HEK293 (cell line): ENCODE measurements around the gene INPP5D.

Source experiments
- CTCF ChIA-PET: fragments of 350-600 bp; formaldehyde crosslinking; extraction: SDS; loops from one replicate; lab custom pipeline; 2021; ENCODE audit warnings: antibody characterized with exemption; lab: Yijun Ruan, JAX
- POLR2A ChIA-PET: fragments of 300-600 bp; formaldehyde crosslinking; extraction: SDS; loops from one replicate; lab custom pipeline; 2020; ENCODE audit warnings: antibody characterized with exemption, inconsistent platforms; lab: Yijun Ruan, JAX
- H3K27ac ChIP-seq: fragments of 200-500 bp; sonication (Bioruptor generic); 2 replicates; pipeline ENCODE4 v1.5.1; 2014; ENCODE audit warnings: low read depth, low read length, control low read depth, inconsistent platforms; ENCODE audit errors: extremely low read depth
- H3K36me3 ChIP-seq, 2 experiments: fragments of 200-500 bp in 1 of 2; sonication (Bioruptor generic) in 1 of 2; 1 replicate in 1 of 2; 2 replicates in 1 of 2; pipeline ENCODE4 v1.5.1; 2014 to 2017; ENCODE audit warnings: inconsistent platforms in 2 of 2, low read length in 2 of 2; ENCODE audit not compliant: control insufficient read depth in 2 of 2, insufficient read depth in 1 of 2
- H3K4me1 ChIP-seq: fragments of 200-500 bp; sonication (Bioruptor generic); 2 replicates; pipeline ENCODE4 v1.5.1; 2014; ENCODE audit warnings: mild to moderate bottlenecking, low read length, inconsistent platforms; ENCODE audit not compliant: control insufficient read depth, insufficient read depth
- H3K4me3 ChIP-seq: 2 replicates; pipeline ENCODE4 v1.5.1; 2011; ENCODE audit warnings: low read depth, mild to moderate bottlenecking, control low read depth, low read length, moderate library complexity
- H3K9me3 ChIP-seq: fragments of 200-500 bp; sonication (Bioruptor generic); 2 replicates; pipeline ENCODE4 v1.5.1; 2014; ENCODE audit warnings: low read depth, low read length, inconsistent platforms; ENCODE audit not compliant: control insufficient read depth, insufficient read depth
- HOXC10 ChIP-seq: sonication (generic); formaldehyde crosslinking; IDR thresholded peaks from 2 replicates; pipeline ENCODE4 v1.8.1; 2023; ENCODE audit warnings: mild to moderate bottlenecking, missing genetic modification reagents
- RBAK ChIP-seq: fragments of 450-650 bp; formaldehyde crosslinking; IDR thresholded peaks from 2 replicates; pipeline ENCODE4 v1.5.1; 2016; ENCODE audit warnings: missing biosample characterization, missing genetic modification characterization
- REPIN1 ChIP-seq: fragments of 450-650 bp; formaldehyde crosslinking; IDR thresholded peaks from 2 replicates; pipeline ENCODE4 v1.5.1; 2017; ENCODE audit warnings: missing biosample characterization, missing genetic modification characterization, low read depth
- SETDB1 ChIP-seq: IDR thresholded peaks from one replicate; pipeline ENCODE4 v1.6.1; 2017; ENCODE audit warnings: mild to moderate bottlenecking, low read length, moderate library complexity, mixed read lengths; ENCODE audit not compliant: insufficient read length
- TRIM28 ChIP-seq: IDR thresholded peaks from 2 replicates; pipeline ENCODE4 v1.6.1; 2011; ENCODE audit warnings: low read length, control low read depth, borderline replicate concordance
- YY2 ChIP-seq: fragments of 450-650 bp; formaldehyde crosslinking; IDR thresholded peaks from 2 replicates; pipeline ENCODE4 v1.5.1; 2016; ENCODE audit warnings: missing biosample characterization, missing genetic modification characterization
- ZBTB10 ChIP-seq: fragments of 450-650 bp; formaldehyde crosslinking; IDR thresholded peaks from 2 replicates; pipeline ENCODE4 v1.5.1; 2016; ENCODE audit warnings: missing biosample characterization, missing genetic modification characterization
- ZBTB20 ChIP-seq: fragments of 450-650 bp; formaldehyde crosslinking; IDR thresholded peaks from 2 replicates; pipeline ENCODE4 v1.5.1; 2016; ENCODE audit warnings: missing biosample characterization, missing genetic modification characterization
- ZBTB48 ChIP-seq: fragments of 450-650 bp; formaldehyde crosslinking; IDR thresholded peaks from 2 replicates; pipeline ENCODE4 v1.5.1; 2016; ENCODE audit warnings: missing biosample characterization, missing genetic modification characterization
- ZIC2 ChIP-seq: fragments of 450-650 bp; formaldehyde crosslinking; IDR thresholded peaks from 2 replicates; pipeline ENCODE4 v1.5.1; 2016; ENCODE audit warnings: missing biosample characterization, missing genetic modification characterization
- ZNF138 ChIP-seq: fragments of 450-650 bp; formaldehyde crosslinking; IDR thresholded peaks from 2 replicates; pipeline ENCODE4 v1.5.1; 2016; ENCODE audit warnings: missing biosample characterization, missing genetic modification characterization, borderline replicate concordance
- ZNF140 ChIP-seq: fragments of 450-650 bp; formaldehyde crosslinking; IDR thresholded peaks from 2 replicates; pipeline ENCODE4 v1.5.1; 2016; ENCODE audit warnings: missing biosample characterization, missing genetic modification characterization
- ZNF184 ChIP-seq: fragments of 450-650 bp; IDR thresholded peaks from 2 replicates; pipeline ENCODE4 v1.5.1; 2018; ENCODE audit warnings: missing biosample characterization, mild to moderate bottlenecking, missing genetic modification characterization
- ZNF2 ChIP-seq: fragments of 450-650 bp; formaldehyde crosslinking; IDR thresholded peaks from 2 replicates; pipeline ENCODE4 v1.5.1; 2016; ENCODE audit warnings: missing biosample characterization, missing genetic modification characterization
- ZNF221 ChIP-seq: fragments of 450-650 bp; formaldehyde crosslinking; IDR thresholded peaks from 2 replicates; pipeline ENCODE4 v1.5.1; 2017; ENCODE audit warnings: missing biosample characterization, missing genetic modification characterization, borderline replicate concordance
- ZNF223 ChIP-seq: fragments of 450-650 bp; formaldehyde crosslinking; IDR thresholded peaks from 2 replicates; pipeline ENCODE4 v1.5.1; 2016; ENCODE audit warnings: missing biosample characterization, missing genetic modification characterization
- ZNF26 ChIP-seq: fragments of 450-650 bp; formaldehyde crosslinking; IDR thresholded peaks from 2 replicates; pipeline ENCODE4 v1.5.1; 2016; ENCODE audit warnings: missing biosample characterization, missing genetic modification characterization
- ZNF324 ChIP-seq: fragments of 450-650 bp; formaldehyde crosslinking; IDR thresholded peaks from 2 replicates; pipeline ENCODE4 v1.5.1; 2016; ENCODE audit warnings: missing biosample characterization, missing genetic modification characterization
- ZNF488 ChIP-seq: fragments of 450-650 bp; formaldehyde crosslinking; IDR thresholded peaks from 2 replicates; pipeline ENCODE4 v1.5.1; 2016; ENCODE audit warnings: missing biosample characterization, missing genetic modification characterization
- ZNF571 ChIP-seq: fragments of 450-650 bp; formaldehyde crosslinking; IDR thresholded peaks from 2 replicates; pipeline ENCODE4 v1.5.0; 2017; ENCODE audit warnings: missing biosample characterization, missing genetic modification characterization
- ZNF704 ChIP-seq: fragments of 450-650 bp; formaldehyde crosslinking; IDR thresholded peaks from 2 replicates; pipeline ENCODE4 v1.5.1; 2016; ENCODE audit warnings: missing biosample characterization, missing genetic modification characterization

INPP5D gene

GRCh38 chr2:233202531-233202944 lies 142.4 kb downstream of the INPP5D start:
- TF ChIP-seq ZBTB10 (tag by site-specific recombination) (no peak), ZNF2 (tag by site-specific recombination) (no peak), ZBTB48 (tag by site-specific recombination) (no peak), ZNF324 (tag by site-specific recombination) (no peak), ZNF138 (no peak), ZNF184 (no peak), HOXC10 (CRISPR knock-in tag) (no peak), ZIC2 (no peak), ZNF571 (tag by site-specific recombination) (no peak), YY2 (tag by site-specific recombination) (no peak), ZBTB20 (no peak), ZNF704 (tag by site-specific recombination) (no peak), ZNF488 (tag by site-specific recombination) (no peak), ZNF26 (tag by site-specific recombination) (no peak), RBAK (no peak)
- H3K4me3 ChIP-seq: no peak overlapping the region
- peaks cover 0 to 3% of the 10 kb centered on the region in 2 experiments; a peak in 1 of 3 replicates for H3K36me3 ChIP-seq
- CTCF ChIA-PET: interaction anchor here (0.7 kb wide), 1 partner anchor 16 kb away, joined by 3 read pairs; no protein-coding TSS in a partner anchor
- no peaks in the 10 kb centered on the region for H3K4me1 ChIP-seq
- no peaks in the 10 kb centered on the region for H3K9me3 ChIP-seq
- no peak overlapping the region for H3K27ac ChIP-seq
- POLR2A ChIA-PET: interaction anchor here (0.9 kb wide), 1 partner anchor 94 kb away, joined by 3 read pairs; no protein-coding TSS in a partner anchor

- Histone ChIP-seq H3K36me3 (peaks cover 0 to 3% of the 10 kb centered on the region in 2 experiments; a peak in 1 of 3 replicates), H3K27ac (no peak overlapping the region), H3K4me1 (no peaks in the 10 kb centered on the region), H3K9me3 (no peaks in the 10 kb centered on the region), H3K4me3 (no peak overlapping the region)
- TF ChIP-seq REPIN1 (tag by site-specific recombination): no peak
- TF ChIP-seq SETDB1: peak; percentile 19
- TF ChIP-seq ZNF223 (tag by site-specific recombination): no peak
- peak; percentile 94; the same call in 1 of the 2 replicates for TF ChIP-seq ZNF140 (tag by site-specific recombination)
- peak; percentile 33; the same call in 1 of the 2 replicates for TF ChIP-seq TRIM28
- TF ChIP-seq ZNF221 (tag by site-specific recombination): no peak
- ChIA-PET POLR2A (no interaction called here), CTCF (interaction anchor here (0.7 kb wide), 1 partner anchor 16 kb away, joined by 3 read pairs; no protein-coding TSS in a partner anchor)
Measured at GRCh38 chr2:233203060-233203459, 142.9 kb downstream of the INPP5D start.
